Peyer's patch (tissue), 4 donors: ENCODE results near the gene ZDHHC18. TPM values are rescaled to one million over a fixed set of nuclear protein-coding genes. Genes with fewer than 3 reads are reported as not detected.
A peak's percentile ranks its signal among the peaks of the same experiment; 100 is the strongest.

Experiments used
- DNase-seq, 3 donors: peaks; one replicate each; pipeline ENCODE4 v3.0.0-alpha.2; 2017 to 2019
- H3K27ac ChIP-seq, 4 donors: fragments of 200-600 bp; sonication (generic); one replicate each; pipeline ENCODE4 v1.5.1; 2016 to 2019
- H3K27me3 ChIP-seq, 2 donors: fragments of 200-600 bp; sonication (generic); one replicate each; pipeline ENCODE4 v1.5.1; 2019
- H3K36me3 ChIP-seq, 3 donors: fragments of 200-600 bp; sonication (generic); one replicate each; pipeline ENCODE4 v1.5.1; 2016 to 2019
- H3K4me1 ChIP-seq, 4 donors: fragments of 200-600 bp; sonication (generic); one replicate each; pipeline ENCODE4 v1.5.1; 2016 to 2019
- H3K4me3 ChIP-seq, 4 donors: fragments of 200-600 bp; sonication (generic); 1 replicate in 3 of 4; 2 replicates in 1 of 4; pipeline ENCODE4 v1.5.1; 2016 to 2019; ENCODE audit warnings: mild to moderate bottlenecking in 1 of 4
- H3K9me3 ChIP-seq, 4 donors: fragments of 200-600 bp; sonication (generic); one replicate each; pipeline ENCODE4 v1.5.1; 2016 to 2019; ENCODE audit warnings: mild to moderate bottlenecking in 1 of 4
- CTCF ChIP-seq, 6 experiments: fragments of 450-650 bp in 4 of 6; fragments of 200-600 bp in 2 of 6; sonication (generic) in 1 of 6; IDR thresholded peaks; one replicate each; pipeline ENCODE4 v1.5.1; 2017 to 2019; ENCODE audit warnings: antibody characterized with exemption in 6 of 6, mild to moderate bottlenecking in 3 of 6, moderate library complexity in 1 of 6
- POLR2A ChIP-seq, 2 donors: fragments of 450-650 bp; IDR thresholded peaks; one replicate each; pipeline ENCODE4 v1.5.1; 2017; ENCODE audit warnings: antibody characterized with exemption in 2 of 2, mild to moderate bottlenecking in 2 of 2, moderate library complexity in 2 of 2
- total RNA-seq, 4 donors: library from RNA; depleted of rRNA; stranded (reverse); fragments of >200 nt; gene quantifications; one replicate each; pipeline ENCODE4 v1.1.0, GENCODE V29; 2016

ZDHHC18 gene
- total RNA-seq, 4 donors from 2014 or later = 12.4 to 40.3 (median 29.0) TPM

DNA sequence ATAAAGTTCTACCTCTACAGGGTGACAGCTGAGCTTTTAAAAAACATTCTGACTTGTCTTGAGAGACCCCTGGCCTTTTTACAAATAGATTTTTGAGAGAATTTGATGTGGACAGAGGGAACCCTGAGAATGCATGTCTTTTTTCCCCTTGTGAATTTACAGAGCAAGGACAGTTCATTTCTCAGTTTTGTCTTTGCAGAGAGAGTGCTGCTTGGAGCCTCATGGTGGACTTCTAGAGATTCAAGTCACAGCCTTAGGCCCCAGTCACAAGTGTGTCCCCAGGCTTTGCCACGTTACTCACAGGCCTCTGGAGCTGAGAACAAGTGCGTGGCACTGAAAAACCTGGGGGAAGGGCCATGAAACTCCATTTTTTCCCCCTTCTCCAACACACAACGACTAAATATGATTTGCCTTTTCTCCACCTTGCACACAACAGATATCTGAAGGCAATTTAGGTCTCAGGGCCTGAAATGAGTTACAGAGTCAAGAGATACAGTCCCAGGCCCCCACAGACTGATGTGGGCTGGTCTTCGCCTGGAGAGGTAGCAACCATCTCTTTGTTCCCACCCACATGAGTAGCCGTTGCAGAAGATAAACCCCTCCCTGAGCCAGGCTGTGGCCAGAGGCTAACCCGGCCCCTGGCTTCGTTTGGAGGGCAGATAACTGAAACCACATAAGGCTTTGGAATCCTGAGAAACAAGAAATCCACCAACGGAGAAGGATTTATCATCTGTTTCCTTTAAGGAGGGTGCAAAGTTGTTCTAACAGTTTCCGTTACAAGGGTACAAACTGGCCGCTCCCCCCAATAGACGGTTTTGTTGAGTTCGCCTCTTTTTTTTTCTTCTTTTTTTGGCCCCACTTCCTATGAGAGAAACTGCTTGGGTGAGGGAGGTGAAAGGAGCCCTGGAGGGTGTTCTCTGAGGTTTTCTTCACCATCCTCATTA, 39.8 kb upstream of the ZDHHC18 start:
- Histone ChIP-seq H3K9me3 (no peaks in the 10 kb centered on the region), H3K36me3 (peaks cover 0 to 2% (median 0%) of the 10 kb centered on the region in 3 donors), H3K27ac (peak overlapping the region; percentile 95 to 99 (median 98)), H3K27me3 (no peaks in the 10 kb centered on the region), H3K4me1 (peaks cover 11 to 49% (median 18%) of the 10 kb centered on the region in 4 donors), H3K4me3 (peak overlapping the region; percentile 82 to 84 (median 83))
- peak in 2 of 3 donors; percentile 42 to 73 for DNase-seq
- TF ChIP-seq CTCF (IDR thresholded peaks at IDR 0.05) (no peak), POLR2A (IDR thresholded peaks at IDR 0.05) (no peak)

- H3K4me3 ChIP-seq = peak overlapping the region; percentile 82 to 84 (median 83)
- peak overlapping the region; percentile 95 to 99 (median 98) for H3K27ac ChIP-seq
- no peaks in the 10 kb centered on the region for H3K9me3 ChIP-seq
- DNase-seq = peak in 1 of 3 donors; percentile 84
- peaks cover 11 to 45% (median 18%) of the 10 kb centered on the region in 4 donors for H3K4me1 ChIP-seq
- H3K27me3 ChIP-seq = no peaks in the 10 kb centered on the region
- TF ChIP-seq CTCF (IDR thresholded peaks at IDR 0.05) (no peak), POLR2A (IDR thresholded peaks at IDR 0.05) (no peak)
- H3K36me3 ChIP-seq = no peaks in the 10 kb centered on the region
Observed at GRCh38 chr1:26787381-26787705, 39.1 kb upstream of the ZDHHC18 start.

GRCh38 chr1:26787706-26788514, 38.6 kb upstream of the ZDHHC18 start, which contains the start of gene PIGV:
Gene PIGV (plus strand): TSS chr1:26787950. CDS start chr1:26790816, 2,866 bp downstream.
- peak within 1 kb of the TSS; percentile 95 to 99 (median 98) for H3K27ac ChIP-seq
- DNase-seq = peak; percentile 85 to 94 (median 93)
- H3K9me3 ChIP-seq = no peaks in the 10 kb centered on the region
- TF ChIP-seq CTCF (IDR thresholded peaks at IDR 0.05) (peak in 5 of 6 experiments; percentile 9 to 56 (median 44)), POLR2A (IDR thresholded peaks at IDR 0.05) (peak; percentile 51 to 63)
- peaks cover 11 to 41% (median 18%) of the 10 kb centered on the region in 4 donors for H3K4me1 ChIP-seq
- no peaks in the 10 kb centered on the region for H3K27me3 ChIP-seq
- H3K36me3 ChIP-seq = no peaks in the 10 kb centered on the region
- peak within 1 kb of the TSS; percentile 82 to 84 (median 83) for H3K4me3 ChIP-seq

- peak overlapping the region; percentile 95 to 99 (median 98) for H3K27ac ChIP-seq
- DNase-seq = no peak
- no peaks in the 10 kb centered on the region for H3K9me3 ChIP-seq
- no peaks in the 10 kb centered on the region for H3K36me3 ChIP-seq
- no peaks in the 10 kb centered on the region for H3K27me3 ChIP-seq
- H3K4me3 ChIP-seq = peak overlapping the region; percentile 82 to 84 (median 83)
- peaks cover 11 to 38% (median 17%) of the 10 kb centered on the region in 4 donors for H3K4me1 ChIP-seq
- TF ChIP-seq POLR2A (IDR thresholded peaks at IDR 0.05) = no peak
- TF ChIP-seq CTCF (IDR thresholded peaks at IDR 0.05) = no peak
Observed at GRCh38 chr1:26788515-26788785, 38.0 kb upstream of the ZDHHC18 start.

DNA sequence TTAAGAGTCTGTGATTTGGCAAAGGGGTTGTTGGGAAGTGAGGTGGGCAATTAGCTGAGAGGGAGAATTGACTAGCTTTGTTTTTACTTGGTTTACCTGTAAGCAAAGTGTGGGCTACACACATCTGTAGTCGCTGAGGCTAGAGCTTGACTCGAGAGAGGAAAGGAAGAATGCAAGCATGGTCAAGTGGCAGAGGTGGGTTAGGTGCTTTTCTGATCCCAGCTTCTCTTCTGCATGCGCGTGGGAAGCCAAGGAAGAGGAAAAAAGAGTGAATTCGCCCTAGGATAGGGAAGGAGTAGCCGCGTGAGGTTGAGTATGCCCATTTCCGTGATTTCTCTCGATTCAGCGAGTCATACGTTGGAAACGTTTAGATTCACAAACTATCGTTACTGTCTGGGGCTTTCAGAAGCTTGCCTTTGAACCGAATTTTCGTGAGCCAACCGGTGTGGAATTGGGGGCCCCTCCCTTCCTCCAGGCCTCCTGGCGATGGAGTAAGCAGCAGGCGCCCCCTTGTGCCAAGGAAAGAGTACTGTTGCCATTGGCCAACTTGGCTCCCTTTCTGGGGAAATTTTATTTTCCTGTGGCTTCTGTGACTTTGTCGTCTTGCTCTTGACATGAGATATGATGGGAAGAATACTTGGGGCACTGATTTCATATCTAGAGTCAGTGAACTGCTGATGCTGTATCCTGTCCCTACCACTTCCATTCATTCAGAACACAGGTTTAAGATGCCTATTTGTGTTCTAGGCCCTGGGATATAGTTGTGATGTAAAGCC, 37.5 kb upstream of the ZDHHC18 start:
- Histone ChIP-seq H3K9me3 (no peaks in the 10 kb centered on the region), H3K4me1 (peaks cover 11 to 32% (median 13%) of the 10 kb centered on the region in 4 donors), H3K36me3 (peaks cover 0 to 5% (median 0%) of the 10 kb centered on the region in 3 donors), H3K27ac (peak overlapping the region; percentile 95 to 99 (median 98)), H3K27me3 (no peaks in the 10 kb centered on the region), H3K4me3 (peak overlapping the region; percentile 82 to 84 (median 83))
- DNase-seq = peak; percentile 79 to 94 (median 83)
- TF ChIP-seq POLR2A (IDR thresholded peaks at IDR 0.05) (peak; percentile 33 to 39), CTCF (IDR thresholded peaks at IDR 0.05) (peak; percentile 91 to 99 (median 98))
